Uterus (tissue), 4 donors: ENCODE measurements around the gene OR4X2. TPM values are rescaled to one million over a fixed set of nuclear protein-coding genes. Genes with fewer than 3 reads are reported as not detected.

ENCODE experiments used
- DNase-seq, 2 donors: peaks; one replicate each; pipeline ENCODE4 v3.0.0-alpha.2; 2019 to 2020
- H3K27ac ChIP-seq, 2 donors: fragments of 200-600 bp; sonication (generic); 1 replicate in 1 of 2; 2 replicates in 1 of 2; pipeline ENCODE4 v1.5.1; 2016 to 2018
- H3K27me3 ChIP-seq, 2 donors: fragments of 200-600 bp; sonication (generic); one replicate each; pipeline ENCODE4 v1.5.1; 2018 to 2019; ENCODE audit warnings: control low read depth in 1 of 2
- H3K36me3 ChIP-seq, 2 donors: fragments of 200-600 bp; sonication (generic); one replicate each; pipeline ENCODE4 v1.5.1; 2019; ENCODE audit warnings: control low read depth in 1 of 2
- H3K4me1 ChIP-seq, 2 donors: fragments of 200-600 bp; sonication (generic); one replicate each; pipeline ENCODE4 v1.5.1; 2018 to 2019; ENCODE audit warnings: control low read depth in 1 of 2
- H3K4me3 ChIP-seq, 2 donors: fragments of 200-600 bp; sonication (generic); 1 replicate in 1 of 2; 2 replicates in 1 of 2; pipeline ENCODE4 v1.5.1; 2018 to 2019; ENCODE audit warnings: mild to moderate bottlenecking in 1 of 2
- H3K9me3 ChIP-seq, 2 donors: fragments of 200-600 bp; sonication (generic); one replicate each; pipeline ENCODE4 v1.5.1; 2019; ENCODE audit warnings: control low read depth in 1 of 2
- POLR2A ChIP-seq, 2 donors: fragments of 450-650 bp; IDR thresholded peaks; one replicate each; pipeline ENCODE4 v1.6.1; 2016; ENCODE audit warnings: antibody characterized with exemption in 2 of 2, mild to moderate bottlenecking in 1 of 2, moderate library complexity in 1 of 2
- intact Hi-C: fragments of 100-400 bp; cut with DNase I; formaldehyde crosslinking; loops from one replicate; pipeline ENCODE4 v1.15.1; 2023; ENCODE audit warnings: low total_unique reads
- total RNA-seq, 4 donors: library from RNA; depleted of rRNA in 3 of 4; stranded (reverse); fragments of >200 nt in 3 of 4; gene quantifications; one replicate each; pipeline versions ENCODE4 v1.1.0 to v1.2.4, GENCODE V29; 2014 to 2023
- TF ChIP-seq, protein P1 (sequence below), 4 experiments: fragments of 200-600 bp in 2 of 4; fragments of 450-650 bp in 2 of 4; sonication (generic) in 2 of 4; IDR thresholded peaks; one replicate each; pipeline ENCODE4 v1.5.1; 2016 to 2019; ENCODE audit warnings: antibody characterized with exemption in 4 of 4, mild to moderate bottlenecking in 2 of 4, moderate library complexity in 1 of 4
- donor health status: DM: yes; HTN: yes; CAD: no.

Gene OR4X2
- total RNA-seq, 4 donors from 2014 or later: not detected

- DNase-seq: no peak
- Histone ChIP-seq H3K4me1 (no peaks in the 10 kb centered on the region), H3K36me3 (no peaks in the 10 kb centered on the region), H3K9me3 (no peaks in the 10 kb centered on the region), H3K27ac (no peak overlapping the region), H3K27me3 (no peaks in the 10 kb centered on the region), H3K4me3 (no peak overlapping the region)
- TF ChIP-seq, protein P1, sequence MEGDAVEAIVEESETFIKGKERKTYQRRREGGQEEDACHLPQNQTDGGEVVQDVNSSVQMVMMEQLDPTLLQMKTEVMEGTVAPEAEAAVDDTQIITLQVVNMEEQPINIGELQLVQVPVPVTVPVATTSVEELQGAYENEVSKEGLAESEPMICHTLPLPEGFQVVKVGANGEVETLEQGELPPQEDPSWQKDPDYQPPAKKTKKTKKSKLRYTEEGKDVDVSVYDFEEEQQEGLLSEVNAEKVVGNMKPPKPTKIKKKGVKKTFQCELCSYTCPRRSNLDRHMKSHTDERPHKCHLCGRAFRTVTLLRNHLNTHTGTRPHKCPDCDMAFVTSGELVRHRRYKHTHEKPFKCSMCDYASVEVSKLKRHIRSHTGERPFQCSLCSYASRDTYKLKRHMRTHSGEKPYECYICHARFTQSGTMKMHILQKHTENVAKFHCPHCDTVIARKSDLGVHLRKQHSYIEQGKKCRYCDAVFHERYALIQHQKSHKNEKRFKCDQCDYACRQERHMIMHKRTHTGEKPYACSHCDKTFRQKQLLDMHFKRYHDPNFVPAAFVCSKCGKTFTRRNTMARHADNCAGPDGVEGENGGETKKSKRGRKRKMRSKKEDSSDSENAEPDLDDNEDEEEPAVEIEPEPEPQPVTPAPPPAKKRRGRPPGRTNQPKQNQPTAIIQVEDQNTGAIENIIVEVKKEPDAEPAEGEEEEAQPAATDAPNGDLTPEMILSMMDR (IDR thresholded peaks at IDR 0.05): no peak
- TF ChIP-seq POLR2A (IDR thresholded peaks at IDR 0.05): no peak
- intact Hi-C loops: no loop called here
Observed at GRCh38 chr11:48237727-48238126, 7.2 kb upstream of the OR4X2 start.

DNA sequence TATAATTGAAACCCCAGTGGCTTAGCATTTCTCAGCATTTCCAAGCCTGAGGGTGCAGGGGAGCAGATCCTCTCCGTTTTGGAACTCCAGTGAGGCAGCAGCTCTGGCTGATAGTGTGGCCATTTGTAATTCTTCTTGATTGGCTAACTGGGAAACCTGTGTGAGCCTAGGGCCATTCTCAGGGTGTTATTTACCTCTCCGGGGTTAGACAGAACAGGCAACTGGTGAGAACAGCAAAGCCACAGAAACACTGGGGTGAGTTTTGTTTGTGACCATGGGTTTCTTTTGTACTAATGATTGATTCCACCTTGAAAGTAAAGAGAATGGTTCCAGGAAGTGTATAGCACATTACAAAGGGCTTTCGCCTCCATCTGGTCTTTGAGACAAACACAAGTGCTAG, 2.4 kb upstream of the OR4X2 start:
- Histone ChIP-seq H3K9me3 (no peaks in the 10 kb centered on the region), H3K27me3 (no peaks in the 10 kb centered on the region), H3K36me3 (no peaks in the 10 kb centered on the region), H3K4me3 (no peak overlapping the region), H3K27ac (no peak overlapping the region), H3K4me1 (no peaks in the 10 kb centered on the region)
- DNase-seq: no peak
- TF ChIP-seq POLR2A (IDR thresholded peaks at IDR 0.05): no peak
- TF ChIP-seq, protein P1 (IDR thresholded peaks at IDR 0.05): no peak
- intact Hi-C loops: no loop called here

GRCh38 chr11:48248902-48249301, 4.0 kb downstream of the OR4X2 start:
- Histone ChIP-seq H3K27me3 (no peaks in the 10 kb centered on the region), H3K4me1 (no peaks in the 10 kb centered on the region), H3K36me3 (no peaks in the 10 kb centered on the region), H3K27ac (no peak overlapping the region), H3K4me3 (no peak overlapping the region), H3K9me3 (peaks cover 0 to 9% of the 10 kb centered on the region in 2 donors)
- intact Hi-C loops: no loop called here
- TF ChIP-seq, protein P1 (IDR thresholded peaks at IDR 0.05): no peak
- no peak for TF ChIP-seq POLR2A (IDR thresholded peaks at IDR 0.05)
- DNase-seq: no peak

GRCh38 chr11:48261600-48261999, 16.7 kb downstream of the OR4X2 start:
- TF ChIP-seq, protein P1 (IDR thresholded peaks at IDR 0.05): no peak
- no peak for TF ChIP-seq POLR2A (IDR thresholded peaks at IDR 0.05)
- Histone ChIP-seq H3K4me1 (no peaks in the 10 kb centered on the region), H3K4me3 (no peak overlapping the region), H3K36me3 (no peaks in the 10 kb centered on the region), H3K27ac (no peak overlapping the region), H3K27me3 (no peaks in the 10 kb centered on the region), H3K9me3 (no peaks in the 10 kb centered on the region)
- no peak for DNase-seq
- intact Hi-C loops: no loop called here

- intact Hi-C loops: no loop called here
- no peaks in the 10 kb centered on the region for H3K9me3 ChIP-seq
- no peaks in the 10 kb centered on the region for H3K27me3 ChIP-seq
- DNase-seq: no peak
- H3K4me3 ChIP-seq: no peak within 1 kb of the TSS
- no peaks in the 10 kb centered on the region for H3K4me1 ChIP-seq
- TF ChIP-seq, protein P1 (IDR thresholded peaks at IDR 0.05): no peak
- no peak for TF ChIP-seq POLR2A (IDR thresholded peaks at IDR 0.05)
- no peaks in the 10 kb centered on the region for H3K36me3 ChIP-seq
- H3K27ac ChIP-seq: no peak within 1 kb of the TSS
Observed at GRCh38 chr11:48263423-48263911, 18.6 kb downstream of the OR4X2 start, which contains the start of gene OR4X1. TSS of gene OR4X1 (plus strand) at chr11:48263861. CDS start at chr11:48263861, 0 bp downstream.
